K562 (cell line): ENCODE data around the gene POMGNT1. TPM values are rescaled to one million over a fixed set of nuclear protein-coding genes. Genes with fewer than 3 reads are reported as not detected.

Experiments used
- GTF2F1 ChIP-seq: IDR thresholded peaks from 2 replicates; pipeline ENCODE4 v1.6.1; 2011; ENCODE audit warnings: low read depth, low read length, improper control_type of control experiment
- ZC3H8 ChIP-seq: fragments of 450-650 bp; IDR thresholded peaks from 2 replicates; pipeline ENCODE4 v1.6.1; 2017
- ZNF778 ChIP-seq: fragments of 450-650 bp; formaldehyde crosslinking; IDR thresholded peaks from 2 replicates; pipeline ENCODE4 v1.4.0; 2020; ENCODE audit warnings: mild to moderate bottlenecking, moderate library complexity
- polyA plus RNA-seq, 8 experiments: library from polyadenylated mRNA; depleted of rRNA in 4 of 8; stranded (reverse) in 5 of 8; unstranded in 3 of 8; fragments of >200 nt; fragmentation: Nextera tagmentation in 2 of 8; fragmentation: Illumina TruSeq in 1 of 8; extraction: Ambion mirVana in 2 of 8; extraction: Trizol in 1 of 8; gene quantifications; 2 replicates each; pipeline versions ENCODE4 v1.2.1 to v1.2.3, GENCODE V29; 2011 to 2014; ENCODE audit warnings: inconsistent platforms in 1 of 8, missing spikeins in 1 of 8
- total RNA-seq, 7 experiments: library from RNA; depleted of rRNA in 6 of 7; stranded (reverse); fragments of >200 nt in 6 of 7; fragmentation: Illumina TruSeq in 2 of 7; extraction: Trizol in 2 of 7; gene quantifications; 2 replicates each; pipeline versions ENCODE4 v1.2.1 to v1.2.3, GENCODE V29; 2011 to 2021; ENCODE audit warnings: low replicate concordance in 1 of 7
- TF ChIP-seq, protein P1 (sequence below), 2 experiments: IDR thresholded peaks; 2 replicates each; pipeline ENCODE4 v1.6.1; 2011; ENCODE audit warnings: borderline replicate concordance in 1 of 2, control low read depth in 1 of 2, low read depth in 1 of 2, low read length in 1 of 2, mild to moderate bottlenecking in 1 of 2, mixed read lengths in 1 of 2, moderate library complexity in 1 of 2; ENCODE audit not compliant: insufficient read depth in 1 of 2, insufficient read length in 1 of 2, poor library complexity in 1 of 2, severe bottlenecking in 1 of 2; ENCODE audit errors: extremely low read depth in 1 of 2
- TF ChIP-seq, protein P2 (sequence below): fragments of 450-650 bp; IDR thresholded peaks from 2 replicates; pipeline ENCODE4 v1.6.1; 2016; ENCODE audit warnings: low read depth, mild to moderate bottlenecking, moderate library complexity
- TF ChIP-seq, protein P3 (sequence below), 2 experiments: fragments of 150-350 bp in 1 of 2; IDR thresholded peaks; 2 replicates each; pipeline ENCODE4 v1.6.1; 2012 to 2016; ENCODE audit warnings: low read depth in 2 of 2, low read length in 2 of 2, mild to moderate bottlenecking in 1 of 2, moderate library complexity in 1 of 2

Gene POMGNT1
- total and polyA plus RNA-seq, 9 of the 15 experiments (the other 6 are each of a cell fraction or from before 2014, with no cell fraction given) = 14.1 to 58.9 (median 37.8) TPM

DNA sequence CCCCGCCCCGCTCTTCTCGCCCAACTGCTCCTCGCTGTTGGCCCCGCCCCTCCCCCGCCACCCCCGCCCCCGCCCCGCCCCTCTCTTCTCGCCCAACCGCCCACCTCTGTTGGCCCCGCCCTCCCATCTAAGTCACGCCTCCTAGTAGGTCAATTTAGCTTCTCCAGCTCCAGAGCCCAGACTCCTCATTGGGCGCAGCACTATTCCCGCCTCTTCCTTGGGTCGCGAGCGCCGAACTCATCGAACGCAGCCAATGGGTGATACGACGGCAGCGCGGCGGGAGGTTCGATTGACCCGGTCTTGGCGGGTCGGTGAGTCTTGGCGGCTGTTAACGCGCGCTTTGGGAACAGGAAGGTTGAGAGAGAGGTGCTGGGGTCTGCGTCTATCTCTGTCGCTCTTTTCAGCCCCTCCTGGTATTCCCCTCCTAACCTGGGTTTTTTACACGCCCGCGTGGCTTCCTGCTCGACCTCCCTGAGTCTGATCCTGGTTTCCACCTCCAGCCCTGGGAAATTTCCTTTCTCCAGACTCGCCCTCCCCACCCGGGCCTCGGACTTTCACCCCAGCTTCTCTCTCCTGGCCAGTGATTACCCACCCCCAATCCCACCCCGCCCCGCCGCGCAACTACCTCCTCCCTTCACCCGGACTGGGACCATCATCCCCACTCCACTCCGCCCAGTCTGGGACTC is 49.3 kb upstream of the POMGNT1 start, which contains the start of gene RAD54L (continued):
- TF ChIP-seq, protein P1, sequence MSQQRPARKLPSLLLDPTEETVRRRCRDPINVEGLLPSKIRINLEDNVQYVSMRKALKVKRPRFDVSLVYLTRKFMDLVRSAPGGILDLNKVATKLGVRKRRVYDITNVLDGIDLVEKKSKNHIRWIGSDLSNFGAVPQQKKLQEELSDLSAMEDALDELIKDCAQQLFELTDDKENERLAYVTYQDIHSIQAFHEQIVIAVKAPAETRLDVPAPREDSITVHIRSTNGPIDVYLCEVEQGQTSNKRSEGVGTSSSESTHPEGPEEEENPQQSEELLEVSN (IDR thresholded peaks at IDR 0.05; ENCODE audit: borderline replicate concordance in 1 of 2, extremely low read depth in 1 of 2, insufficient read depth in 1 of 2, insufficient read length in 1 of 2, low read depth in 1 of 2, low read length in 1 of 2, poor library complexity in 1 of 2, severe bottlenecking in 1 of 2) = peak; percentile 85
- TF ChIP-seq, protein P2, sequence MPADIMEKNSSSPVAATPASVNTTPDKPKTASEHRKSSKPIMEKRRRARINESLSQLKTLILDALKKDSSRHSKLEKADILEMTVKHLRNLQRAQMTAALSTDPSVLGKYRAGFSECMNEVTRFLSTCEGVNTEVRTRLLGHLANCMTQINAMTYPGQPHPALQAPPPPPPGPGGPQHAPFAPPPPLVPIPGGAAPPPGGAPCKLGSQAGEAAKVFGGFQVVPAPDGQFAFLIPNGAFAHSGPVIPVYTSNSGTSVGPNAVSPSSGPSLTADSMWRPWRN = no peak
- TF ChIP-seq GTF2F1 = peak; percentile 75; the same call in 1 of the 2 replicates
- no peak for TF ChIP-seq ZNF778 (CRISPR knock-in tag)
- TF ChIP-seq, protein P3, sequence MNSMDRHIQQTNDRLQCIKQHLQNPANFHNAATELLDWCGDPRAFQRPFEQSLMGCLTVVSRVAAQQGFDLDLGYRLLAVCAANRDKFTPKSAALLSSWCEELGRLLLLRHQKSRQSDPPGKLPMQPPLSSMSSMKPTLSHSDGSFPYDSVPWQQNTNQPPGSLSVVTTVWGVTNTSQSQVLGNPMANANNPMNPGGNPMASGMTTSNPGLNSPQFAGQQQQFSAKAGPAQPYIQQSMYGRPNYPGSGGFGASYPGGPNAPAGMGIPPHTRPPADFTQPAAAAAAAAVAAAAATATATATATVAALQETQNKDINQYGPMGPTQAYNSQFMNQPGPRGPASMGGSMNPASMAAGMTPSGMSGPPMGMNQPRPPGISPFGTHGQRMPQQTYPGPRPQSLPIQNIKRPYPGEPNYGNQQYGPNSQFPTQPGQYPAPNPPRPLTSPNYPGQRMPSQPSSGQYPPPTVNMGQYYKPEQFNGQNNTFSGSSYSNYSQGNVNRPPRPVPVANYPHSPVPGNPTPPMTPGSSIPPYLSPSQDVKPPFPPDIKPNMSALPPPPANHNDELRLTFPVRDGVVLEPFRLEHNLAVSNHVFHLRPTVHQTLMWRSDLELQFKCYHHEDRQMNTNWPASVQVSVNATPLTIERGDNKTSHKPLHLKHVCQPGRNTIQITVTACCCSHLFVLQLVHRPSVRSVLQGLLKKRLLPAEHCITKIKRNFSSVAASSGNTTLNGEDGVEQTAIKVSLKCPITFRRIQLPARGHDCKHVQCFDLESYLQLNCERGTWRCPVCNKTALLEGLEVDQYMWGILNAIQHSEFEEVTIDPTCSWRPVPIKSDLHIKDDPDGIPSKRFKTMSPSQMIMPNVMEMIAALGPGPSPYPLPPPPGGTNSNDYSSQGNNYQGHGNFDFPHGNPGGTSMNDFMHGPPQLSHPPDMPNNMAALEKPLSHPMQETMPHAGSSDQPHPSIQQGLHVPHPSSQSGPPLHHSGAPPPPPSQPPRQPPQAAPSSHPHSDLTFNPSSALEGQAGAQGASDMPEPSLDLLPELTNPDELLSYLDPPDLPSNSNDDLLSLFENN (IDR thresholded peaks at IDR 0.05; ENCODE audit: low read depth in 2 of 2, low read length in 2 of 2) = peak; percentile 75 to 98
- TF ChIP-seq ZC3H8 = no peak
